Ovary (tissue), 10 donors: ENCODE data around the gene KRTAP17-1. TPM values are rescaled to one million over a fixed set of nuclear protein-coding genes. Genes with fewer than 3 reads are reported as not detected.

Experiments used
- DNase-seq, 5 donors: peaks; one replicate each; pipeline ENCODE4 v3.0.0-alpha.2; 2019 to 2020
- H3K27ac ChIP-seq, 2 donors: fragments of 200-600 bp; one replicate each; pipeline versions ENCODE4 v1.5.1 to v1.8.0; 2019 to 2022
- H3K27me3 ChIP-seq: fragments of 200-600 bp; one replicate; pipeline ENCODE4 v1.8.0; 2022
- H3K36me3 ChIP-seq: fragments of 200-600 bp; sonication (generic); one replicate; pipeline ENCODE4 v1.5.1; 2019
- H3K4me1 ChIP-seq: one replicate; pipeline ENCODE4 v1.8.1; 2013; ENCODE audit warnings: mild to moderate bottlenecking, moderate library complexity; ENCODE audit not compliant: insufficient read depth
- H3K4me3 ChIP-seq: fragments of 200-600 bp; sonication (generic); one replicate; pipeline ENCODE4 v1.5.1; 2017
- H3K9me3 ChIP-seq, 2 donors: fragments of 200-600 bp in 1 of 2; sonication (generic) in 1 of 2; one replicate each; pipeline versions ENCODE4 v1.5.1 to v1.8.1; 2013 to 2019; ENCODE audit warnings: mild to moderate bottlenecking in 1 of 2, moderate library complexity in 1 of 2
- CTCF ChIP-seq, 3 donors: fragments of 450-650 bp in 2 of 3; fragments of 200-600 bp in 1 of 3; IDR thresholded peaks; one replicate each; pipeline versions ENCODE4 v1.5.1 to v1.8.0; 2016 to 2022; ENCODE audit warnings: antibody characterized with exemption in 3 of 3, mild to moderate bottlenecking in 1 of 3
- EP300 ChIP-seq: sonication (generic); formaldehyde crosslinking; IDR thresholded peaks from one replicate; pipeline ENCODE4 v1.6.1; 2017; ENCODE audit warnings: antibody characterized with exemption
- POLR2A ChIP-seq: fragments of 450-650 bp; IDR thresholded peaks from one replicate; pipeline ENCODE4 v1.6.1; 2017; ENCODE audit warnings: antibody characterized with exemption, mild to moderate bottlenecking, moderate library complexity
- WGBS, 3 donors: extraction: QIAGEN DNeasy Blood & Tissue Kit in 1 of 3; methylation state at CpG; one replicate each; pipeline versions ENCODE4 v1.1.5 to v1.1.7; 2013 to 2017; 5-methylcytosine and 5-hydroxymethylcytosine counted together
- intact Hi-C, 4 donors: fragments of 100-400 bp; cut with DNase I; formaldehyde crosslinking; loops; one replicate each; pipeline versions ENCODE4 v1.11.0 to v1.15.1; 2022 to 2023
- long read RNA-seq, 3 donors: library from polyadenylated mRNA in 2 of 3; unstranded in 2 of 3; transcript quantifications; one replicate each; pipeline ENCODE4 v2.0.0 and lab custom pipeline, GENCODE V29; 2021 to 2026
- polyA plus RNA-seq, 2 donors: library from polyadenylated mRNA; stranded (reverse); fragments of 200-250 nt in 1 of 2; fragments of 350-450 nt in 1 of 2; fragmentation: Illumina TruSeq in 1 of 2; extraction: RNeasy Lipid Tissue Mini Kit (QIAGEN cat#74804) in 1 of 2; gene quantifications; one replicate each; pipeline ENCODE4 v1.2.3, GENCODE V29; 2013 to 2014
- total RNA-seq, 7 donors: library from RNA; depleted of rRNA in 2 of 7; stranded (reverse); fragments of >200 nt in 2 of 7; fragmentation: NEBNext Ultra II Directional in 3 of 7; extraction: Animal tissue kit (Norgen Biotek cat#: 25700) in 3 of 7; gene quantifications; one replicate each; pipeline versions ENCODE4 v1.1.0 to v1.2.4, GENCODE V29; 2016 to 2023
- donor health status: DM: no; HTN: no; CAD: no; lungs with moderate emphysema.
- donor health status: DM: no; HTN: no; CAD: no.
- donor health status: Bipolar disorder and iron deficiency.
- donor health status: DM: yes; HTN: yes; CAD: no.
- donor health status: DM: no; HTN: no; CAD: no.
- donor health status: DM: yes; HTN: yes; CAD: no.

Gene KRTAP17-1, protein sequence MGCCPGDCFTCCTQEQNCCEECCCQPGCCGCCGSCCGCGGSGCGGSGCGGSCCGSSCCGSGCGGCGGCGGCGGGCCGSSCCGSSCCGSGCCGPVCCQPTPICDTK
- not detected for total RNA-seq
- not detected for polyA plus RNA-seq
- long read RNA-seq, donor 1: 0 reads
- long read RNA-seq, donor 2: 0 reads
- long read RNA-seq, donor 3: 0 reads

DNA sequence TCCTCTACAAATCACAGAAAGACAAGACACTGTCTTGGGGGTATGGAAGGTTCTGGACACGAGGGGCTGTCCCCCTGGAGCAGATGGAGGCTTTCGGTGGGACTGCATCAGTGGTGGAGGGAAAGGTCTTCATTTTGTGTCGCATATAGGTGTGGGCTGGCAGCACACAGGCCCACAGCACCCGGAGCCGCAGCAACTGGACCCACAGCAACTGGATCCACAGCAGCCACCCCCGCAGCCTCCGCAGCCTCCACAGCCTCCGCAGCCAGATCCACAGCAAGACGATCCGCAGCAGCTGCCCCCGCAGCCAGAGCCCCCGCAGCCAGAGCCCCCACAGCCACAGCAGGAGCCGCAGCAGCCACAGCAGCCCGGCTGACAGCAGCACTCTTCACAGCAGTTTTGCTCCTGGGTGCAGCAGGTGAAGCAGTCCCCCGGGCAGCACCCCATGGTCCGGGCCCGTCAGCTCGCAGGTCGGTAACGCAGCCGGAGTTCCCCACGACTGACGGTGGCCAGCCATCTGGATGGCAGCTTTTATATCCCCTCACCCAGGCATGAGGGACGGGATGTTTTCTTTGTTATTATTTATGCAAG, at the start of gene KRTAP17-1:
Gene KRTAP17-1 (minus strand): TSS at position 507 of the 591 bp plus-strand sequence. CDS start 60 bp downstream, at position 447.
- no peak for DNase-seq
- WGBS, 3 donors: 81 to 86% (median 82%) methylated on average over 24 of the region's 24 CpGs
- TF ChIP-seq POLR2A: no peak
- TF ChIP-seq EP300: no peak
- TF ChIP-seq CTCF (IDR thresholded peaks at IDR 0.05): no peak

GRCh38 chr17:41363881-41364280, 48.4 kb upstream of the KRTAP17-1 start:
- intact Hi-C loops: no loop called here
- no peaks in the 10 kb centered on the region for H3K36me3 ChIP-seq
- no peak for TF ChIP-seq EP300
- no peak for TF ChIP-seq POLR2A
- WGBS, 3 donors: 92 to 96% (median 93%) methylated on average over 2 of the region's 2 CpGs
- H3K4me1 ChIP-seq: no peaks in the 10 kb centered on the region
- no peaks in the 10 kb centered on the region for H3K9me3 ChIP-seq
- H3K27me3 ChIP-seq: no peaks in the 10 kb centered on the region
- H3K27ac ChIP-seq: no peak overlapping the region
- H3K4me3 ChIP-seq: no peak overlapping the region
- no peak for DNase-seq

More for the DNA sequence above, at the start of gene KRTAP17-1:
- Histone ChIP-seq H3K36me3 (no peaks in the 10 kb centered on the region), H3K27ac (no peak within 1 kb of the TSS), H3K4me3 (no peak within 1 kb of the TSS), H3K27me3 (no peaks in the 10 kb centered on the region), H3K4me1 (no peaks in the 10 kb centered on the region), H3K9me3 (no peaks in the 10 kb centered on the region)
- intact Hi-C loops: no loop called here

GRCh38 chr17:41360296-41360995, 44.9 kb upstream of the KRTAP17-1 start:
- no peak overlapping the region for H3K4me3 ChIP-seq
- no peak for TF ChIP-seq CTCF (IDR thresholded peaks at IDR 0.05)
- TF ChIP-seq EP300: no peak
- TF ChIP-seq POLR2A: no peak
- WGBS, 3 donors: 34 to 64% (median 54%) methylated on average over 5 of the region's 5 CpGs
- no peaks in the 10 kb centered on the region for H3K36me3 ChIP-seq
- no peaks in the 10 kb centered on the region for H3K9me3 ChIP-seq
- H3K4me1 ChIP-seq: no peaks in the 10 kb centered on the region
- no peak for DNase-seq
- H3K27ac ChIP-seq: no peak overlapping the region
- intact Hi-C loops: no loop called here
- no peaks in the 10 kb centered on the region for H3K27me3 ChIP-seq

DNA sequence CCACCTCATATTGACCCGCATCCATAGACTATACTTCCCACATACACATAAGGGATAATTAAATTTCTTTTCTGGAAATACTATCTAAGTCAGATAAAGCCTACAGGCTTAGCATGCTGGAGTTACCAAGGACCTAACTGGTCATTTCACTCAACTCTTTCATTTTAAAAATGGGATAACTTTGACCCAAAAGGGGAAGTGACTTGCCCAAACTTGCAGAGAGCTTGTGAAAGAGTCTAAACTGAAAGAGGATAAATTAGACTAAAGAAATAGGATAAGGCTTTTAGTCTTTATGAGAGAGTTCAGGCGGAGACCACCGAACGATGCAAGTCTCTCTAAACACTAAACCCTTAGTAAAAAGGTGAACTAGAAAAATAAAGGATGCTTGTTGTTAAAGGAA, 39.0 kb upstream of the KRTAP17-1 start:
- intact Hi-C loops: no loop called here
- 91 to 93% (median 91%) methylated on average over 4 of the region's 4 CpGs for WGBS, 3 donors
- no peak overlapping the region for H3K27ac ChIP-seq

More for the DNA sequence above, 39.0 kb upstream of the KRTAP17-1 start:
- Histone ChIP-seq H3K4me3 (no peak overlapping the region), H3K9me3 (no peaks in the 10 kb centered on the region), H3K27me3 (no peaks in the 10 kb centered on the region), H3K4me1 (no peaks in the 10 kb centered on the region), H3K36me3 (no peaks in the 10 kb centered on the region)
- TF ChIP-seq POLR2A: no peak
- TF ChIP-seq CTCF (IDR thresholded peaks at IDR 0.05): no peak
- no peak for TF ChIP-seq EP300
- no peak for DNase-seq
